ENCODE data around the gene MS4A15.
A peak's percentile ranks its signal among the peaks of the same experiment; 100 is the strongest.
"Not testable (repeated sequence)": the region's sequence is repeated elsewhere in the genome, so short reads cannot be mapped to it uniquely, and the experiment has no call there.

MS4A15 gene

DNA sequence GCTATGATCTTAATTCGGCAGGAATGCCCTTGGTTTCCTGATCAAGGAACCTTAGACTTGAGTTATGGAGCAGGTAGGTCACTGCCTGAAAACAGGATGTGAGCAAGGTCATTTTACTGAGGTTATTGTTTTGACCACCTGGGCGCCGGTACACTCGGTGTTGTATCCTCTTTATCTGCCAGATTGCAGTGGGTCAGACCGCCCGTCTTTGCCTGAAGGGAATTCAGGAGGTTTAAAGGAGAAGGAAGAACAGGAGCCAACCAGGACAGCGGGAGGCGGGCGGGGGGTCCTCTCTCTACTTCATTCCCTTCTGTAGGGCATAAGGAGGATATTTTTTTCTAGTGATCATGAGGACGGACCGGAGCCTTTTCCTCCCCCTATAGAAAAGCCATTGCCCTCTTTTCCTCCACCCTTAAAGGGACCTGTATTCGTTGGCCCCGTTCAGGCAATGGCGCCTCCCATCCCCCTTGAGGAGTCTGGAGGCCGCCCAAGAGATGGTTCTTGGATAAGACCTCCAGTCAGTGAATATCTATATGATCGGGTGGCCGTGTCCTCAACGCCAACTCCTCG lies 649 bp downstream of the MS4A15 start:
- DNase-seq: no peak

DNA sequence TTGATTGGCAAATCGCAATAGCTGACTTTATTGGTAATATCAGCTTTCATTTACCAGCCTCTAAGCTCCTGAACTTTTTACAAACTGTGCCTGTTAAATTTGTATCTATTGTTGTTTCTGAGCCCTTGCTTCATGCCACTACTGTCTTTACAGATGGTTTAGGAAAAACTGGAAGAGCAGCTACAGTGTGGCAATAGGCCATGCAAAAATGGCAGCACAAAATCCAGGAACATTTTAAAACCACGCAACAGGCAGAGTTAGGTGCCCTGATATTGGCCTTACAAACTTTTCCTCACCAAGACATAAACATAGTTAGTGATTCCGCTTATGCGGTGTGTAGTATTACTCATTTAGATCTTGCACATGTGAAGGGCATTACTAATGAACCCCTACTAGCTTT lies 2.0 kb downstream of the MS4A15 start:
- DNase-seq: not testable (repeated sequence)

DNA sequence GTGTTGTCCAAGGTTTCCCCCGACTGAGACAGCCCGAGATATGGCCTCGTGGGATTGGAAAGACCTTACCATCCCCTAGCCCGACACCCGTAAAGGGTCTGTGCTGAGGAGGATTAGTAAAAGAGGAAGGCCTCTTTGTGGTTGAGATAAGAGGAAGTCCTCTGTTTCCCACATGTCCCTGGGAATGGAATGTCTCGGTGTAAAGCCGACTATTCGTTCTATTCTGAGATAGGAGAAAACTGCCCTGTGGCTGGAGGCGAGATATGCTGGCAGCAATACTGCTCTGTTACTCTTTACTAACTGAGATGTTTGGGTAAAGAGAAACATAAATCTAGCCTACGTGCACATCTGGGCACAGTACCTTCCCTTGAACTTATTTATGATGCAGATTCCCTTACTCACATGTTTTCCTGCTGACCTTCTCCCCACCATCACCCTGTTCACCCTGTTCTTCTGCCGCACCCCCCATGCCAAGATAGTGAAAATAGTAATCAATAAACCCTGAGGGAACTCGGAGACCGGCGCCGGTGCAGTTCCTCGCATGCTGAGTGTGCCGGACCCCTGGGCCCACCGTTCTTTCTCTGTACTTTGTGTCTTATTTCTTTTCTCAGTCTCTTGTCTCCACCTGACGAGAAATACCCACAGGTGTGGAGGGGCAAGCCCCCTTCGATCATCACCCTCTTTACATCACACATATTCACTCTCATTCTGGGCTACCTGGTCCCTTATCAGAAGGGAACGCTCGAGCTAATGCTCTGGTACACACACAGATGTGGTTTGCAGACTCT lies 3.0 kb downstream of the MS4A15 start:
- DNase-seq: not testable (repeated sequence)

DNA sequence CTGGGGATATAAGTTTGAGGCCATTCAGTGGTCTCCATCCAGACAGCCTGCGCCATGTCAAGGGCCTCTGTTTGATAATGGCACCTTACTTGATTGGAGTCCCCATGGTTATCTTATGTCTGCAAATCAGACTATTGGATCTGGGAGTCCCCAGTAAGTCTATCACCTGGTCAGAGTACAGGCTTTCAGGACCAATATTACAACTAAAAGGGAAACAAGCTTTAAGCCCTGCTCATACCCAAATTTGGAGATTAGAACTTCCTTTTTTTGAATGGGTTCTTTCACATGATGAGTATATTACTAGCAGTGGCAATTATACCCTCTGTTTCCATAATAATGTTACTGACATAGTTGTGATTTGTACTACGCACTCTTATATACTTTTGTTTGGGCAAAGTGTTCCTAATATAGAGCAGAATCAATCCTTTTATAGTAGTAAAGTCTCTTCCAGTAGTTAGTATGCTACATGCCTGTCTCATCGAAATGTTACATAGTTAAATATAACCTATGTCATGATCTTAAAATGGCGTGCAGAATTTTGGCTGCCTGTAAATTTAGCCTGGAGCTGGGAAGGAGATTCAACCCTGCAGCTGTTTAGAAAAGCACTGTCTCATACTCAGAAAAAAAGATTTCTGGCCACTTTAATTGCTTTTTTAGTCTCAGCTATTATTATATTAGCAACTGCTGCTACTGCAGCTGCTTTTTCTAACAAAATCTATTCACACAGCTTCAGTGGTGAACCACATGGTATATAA lies 4.9 kb downstream of the MS4A15 start:
- no peak for DNase-seq

DNA sequence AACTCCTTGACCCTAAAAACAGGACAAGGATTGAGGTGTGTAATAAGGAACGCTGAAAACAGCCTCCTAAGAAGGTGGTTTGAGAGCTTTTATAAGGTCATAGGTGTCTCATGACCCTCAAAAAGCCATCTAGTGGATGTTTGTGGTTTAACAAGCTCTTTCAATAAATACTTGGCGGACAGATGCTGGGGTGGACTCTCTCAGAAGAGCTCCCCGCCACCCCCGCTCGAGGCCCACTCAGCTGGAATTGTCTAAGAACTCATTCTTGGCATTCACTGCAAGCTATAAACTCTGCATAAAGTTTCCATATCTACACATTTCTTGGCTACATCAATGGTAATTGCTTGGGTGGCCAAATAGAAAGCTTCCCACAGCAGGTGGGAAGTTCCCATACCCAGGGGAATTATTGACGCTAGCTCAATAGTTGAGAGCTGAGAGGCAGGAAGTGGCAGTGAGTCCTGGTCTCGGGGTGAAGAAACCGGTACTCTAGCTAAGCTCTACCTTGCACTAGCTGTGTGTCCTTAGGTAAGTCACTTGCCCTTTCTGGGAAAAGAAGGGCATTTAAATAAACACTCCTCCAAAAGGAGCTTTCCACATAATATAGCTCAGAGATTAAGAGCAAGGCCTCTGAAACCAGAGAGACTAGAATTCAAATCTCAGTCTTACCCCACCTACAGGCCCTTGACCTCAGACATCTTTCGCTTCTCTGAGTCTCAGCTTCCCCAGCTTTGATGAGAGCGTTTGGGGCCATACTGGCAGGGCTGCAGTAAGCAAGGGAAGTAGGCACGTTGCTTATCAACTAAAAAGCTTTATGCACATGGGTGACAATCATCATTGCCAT lies 6.4 kb downstream of the MS4A15 start:
- no peak for DNase-seq

DNA sequence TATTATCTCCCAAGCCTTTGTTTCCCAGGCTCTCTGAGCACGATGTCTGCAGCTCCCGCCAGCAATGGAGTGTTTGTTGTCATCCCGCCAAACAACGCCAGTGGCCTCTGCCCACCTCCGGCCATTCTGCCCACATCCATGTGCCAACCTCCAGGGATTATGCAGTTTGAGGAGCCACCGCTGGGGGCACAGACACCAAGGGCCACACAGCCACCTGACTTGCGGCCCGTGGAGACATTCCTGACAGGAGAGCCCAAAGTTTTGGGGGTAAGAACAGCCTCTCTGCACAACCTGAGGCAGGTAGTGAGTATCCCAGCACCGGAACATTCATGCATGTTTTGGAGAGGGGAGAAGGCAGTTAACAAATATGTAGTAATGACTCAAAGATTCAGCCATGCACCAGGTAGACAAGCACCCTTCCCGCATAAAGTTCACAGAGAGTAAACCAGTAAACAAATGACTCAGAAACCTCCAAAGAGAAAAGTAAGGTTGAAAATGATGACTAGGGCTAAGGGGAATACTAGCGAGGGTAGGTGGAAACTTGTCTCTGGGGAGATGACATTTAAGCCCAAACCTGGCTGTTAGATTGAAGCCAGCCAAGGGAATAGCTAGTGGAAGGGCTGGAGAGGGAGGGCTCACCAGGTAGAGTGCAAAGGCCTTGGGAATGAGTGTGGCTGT lies 7.2 kb downstream of the MS4A15 start:
- no peak for DNase-seq

DNA sequence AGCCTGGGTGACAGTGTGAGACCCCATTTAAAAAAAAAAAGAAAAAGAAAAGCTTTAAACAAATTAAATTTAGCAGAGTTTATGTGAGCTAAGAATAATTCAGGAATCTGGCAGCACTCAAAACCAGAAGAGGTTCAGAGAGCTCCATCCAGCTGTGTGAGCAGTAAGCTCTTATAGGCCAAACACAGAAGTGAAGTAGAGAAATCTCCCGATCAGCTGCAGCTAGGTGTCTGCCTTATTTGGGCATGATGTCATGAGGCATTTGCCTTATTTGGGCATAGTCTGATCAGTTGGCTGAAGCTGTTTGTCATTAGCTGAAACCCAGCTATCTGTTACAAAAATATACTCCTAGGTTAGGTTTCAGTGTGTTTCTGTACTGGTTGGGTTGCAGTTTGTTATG lies 8.2 kb downstream of the MS4A15 start:
- DNase-seq: no peak

DNA sequence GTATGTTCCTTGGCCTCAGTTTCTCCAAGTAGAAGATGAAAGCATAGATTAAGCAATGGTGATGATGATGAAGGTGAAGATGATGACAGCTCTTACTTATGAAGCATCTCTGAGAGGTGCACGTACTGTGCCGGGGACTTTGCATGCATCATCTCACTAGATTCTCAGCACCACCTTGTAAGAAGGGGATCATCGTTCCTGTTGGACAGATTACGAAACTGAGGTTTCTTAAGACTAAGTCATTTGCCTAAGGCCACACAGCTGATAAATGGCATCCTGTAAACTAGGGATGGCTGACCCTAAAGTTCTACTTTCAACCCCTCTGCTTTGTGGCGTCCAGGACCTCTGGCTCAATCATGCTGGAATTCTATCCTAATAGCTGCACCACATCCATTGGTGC lies 8.7 kb downstream of the MS4A15 start:
- no peak for DNase-seq

DNA sequence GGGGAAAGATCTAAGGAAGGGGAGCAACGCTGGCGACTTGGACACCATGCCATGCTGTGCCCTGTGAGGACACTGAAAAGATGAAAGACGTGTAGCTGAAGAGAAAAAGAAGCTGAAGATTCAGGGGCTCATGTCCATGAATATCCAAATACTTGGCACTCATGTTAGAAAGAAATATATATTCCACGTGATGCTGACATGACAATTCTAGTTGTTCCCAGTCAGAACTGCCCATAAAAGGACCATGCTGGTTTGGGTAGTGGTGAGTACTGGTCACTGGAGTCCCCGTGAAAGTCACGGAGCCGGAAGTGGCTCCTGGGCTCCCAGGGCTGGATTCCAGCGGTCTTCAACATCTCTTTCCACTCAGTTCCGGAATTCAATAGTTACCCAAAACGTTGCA lies 9.9 kb downstream of the MS4A15 start:
- DNase-seq: no peak

DNA sequence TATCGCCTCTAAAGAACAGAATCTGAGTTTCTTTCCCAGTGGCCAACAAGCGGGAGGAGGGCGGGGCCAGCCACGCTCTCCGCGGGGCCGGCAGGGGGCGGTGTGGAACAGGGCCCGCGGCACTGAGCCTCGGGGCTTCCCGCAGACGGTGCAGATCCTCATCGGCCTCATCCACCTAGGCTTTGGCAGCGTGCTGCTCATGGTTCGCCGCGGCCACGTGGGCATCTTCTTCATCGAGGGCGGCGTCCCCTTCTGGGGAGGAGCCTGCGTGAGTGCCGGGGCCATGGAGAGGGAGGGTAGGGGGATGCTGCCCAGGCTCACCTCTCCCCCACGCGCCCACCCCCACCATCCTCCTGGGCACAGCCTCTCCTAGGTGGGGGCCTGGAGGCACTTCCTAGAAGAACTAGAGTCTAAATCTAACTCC lies 10.7 kb downstream of the MS4A15 start:
- DNase-seq: no peak

DNA sequence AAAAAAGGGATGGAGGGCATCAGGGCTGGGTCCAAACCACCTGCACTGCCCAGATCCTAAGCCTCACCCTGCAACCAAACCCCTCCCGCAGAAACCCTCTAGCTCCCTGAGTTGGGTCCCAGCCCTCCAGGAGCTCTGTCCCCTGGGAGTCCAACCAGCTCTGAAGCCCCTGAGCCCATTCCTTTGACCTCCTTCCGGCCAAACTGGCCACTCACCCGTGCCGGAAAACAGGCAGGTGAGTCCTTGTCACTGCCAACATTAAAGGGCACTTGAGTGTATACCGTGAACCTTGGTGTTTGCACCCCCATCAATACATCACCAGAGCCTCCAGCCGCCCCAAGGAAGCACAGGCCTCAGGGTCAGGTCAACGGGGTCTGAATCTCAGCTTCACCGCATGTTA lies 11.5 kb downstream of the MS4A15 start:
- no peak for DNase-seq

DNA sequence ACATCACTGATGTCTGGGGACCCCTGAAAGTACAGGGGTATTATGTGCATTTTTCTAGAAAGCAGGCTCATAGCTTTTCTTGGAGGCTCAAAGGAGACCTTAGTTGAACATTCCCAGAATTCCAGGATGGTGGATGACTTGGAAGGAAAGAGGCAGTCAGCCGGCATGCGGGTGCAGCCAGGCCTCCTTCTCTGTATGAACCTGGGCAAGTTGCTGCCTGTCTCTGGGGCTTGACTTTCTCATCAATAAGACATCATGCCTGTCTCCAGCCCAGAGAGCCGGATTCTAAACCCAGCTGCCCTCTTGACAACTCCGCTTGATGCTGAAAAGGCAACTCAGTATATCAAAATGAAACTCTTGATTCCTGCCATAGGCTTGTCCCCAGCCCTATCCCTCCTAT lies 12.6 kb downstream of the MS4A15 start:
- DNase-seq: no peak

DNA sequence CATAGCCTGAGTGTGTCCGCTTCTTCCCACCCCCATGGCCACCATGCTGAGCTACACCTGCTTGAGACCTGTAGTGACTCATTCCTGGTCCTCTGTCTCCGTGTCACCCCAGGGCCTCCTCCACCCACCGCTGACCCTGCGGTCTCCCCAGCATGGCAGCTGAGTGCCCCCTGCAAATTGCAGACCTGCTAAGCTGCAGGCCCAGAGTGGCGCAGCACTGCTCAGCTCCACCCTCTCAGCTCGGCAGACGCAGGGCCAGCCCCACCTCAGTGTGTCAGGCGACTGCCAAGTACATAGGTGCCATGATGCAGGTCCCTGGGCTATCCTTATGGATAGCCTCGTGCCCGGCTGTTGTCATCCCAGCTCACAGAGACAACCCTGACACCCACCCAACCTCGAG lies 13.1 kb downstream of the MS4A15 start:
- DNase-seq: no peak

DNA sequence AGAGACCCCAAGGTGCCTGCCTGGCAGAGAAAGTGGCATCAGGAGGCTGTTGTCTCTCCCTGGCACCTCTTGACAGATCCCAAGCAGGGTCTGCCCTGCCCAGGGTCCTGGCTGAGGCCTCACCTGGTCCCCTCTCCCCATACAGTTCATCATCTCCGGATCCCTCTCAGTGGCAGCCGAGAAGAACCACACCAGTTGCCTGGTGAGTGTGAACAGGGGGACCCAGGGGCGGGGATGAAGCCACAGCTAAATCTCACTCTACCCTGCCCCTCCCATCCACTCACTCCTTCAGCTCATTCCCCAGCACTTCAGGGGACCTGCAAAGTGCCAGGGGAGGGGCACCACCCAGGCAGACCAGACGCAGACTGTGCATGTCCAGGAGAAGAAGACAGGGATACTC lies 14.5 kb downstream of the MS4A15 start:
- no peak for DNase-seq

DNA sequence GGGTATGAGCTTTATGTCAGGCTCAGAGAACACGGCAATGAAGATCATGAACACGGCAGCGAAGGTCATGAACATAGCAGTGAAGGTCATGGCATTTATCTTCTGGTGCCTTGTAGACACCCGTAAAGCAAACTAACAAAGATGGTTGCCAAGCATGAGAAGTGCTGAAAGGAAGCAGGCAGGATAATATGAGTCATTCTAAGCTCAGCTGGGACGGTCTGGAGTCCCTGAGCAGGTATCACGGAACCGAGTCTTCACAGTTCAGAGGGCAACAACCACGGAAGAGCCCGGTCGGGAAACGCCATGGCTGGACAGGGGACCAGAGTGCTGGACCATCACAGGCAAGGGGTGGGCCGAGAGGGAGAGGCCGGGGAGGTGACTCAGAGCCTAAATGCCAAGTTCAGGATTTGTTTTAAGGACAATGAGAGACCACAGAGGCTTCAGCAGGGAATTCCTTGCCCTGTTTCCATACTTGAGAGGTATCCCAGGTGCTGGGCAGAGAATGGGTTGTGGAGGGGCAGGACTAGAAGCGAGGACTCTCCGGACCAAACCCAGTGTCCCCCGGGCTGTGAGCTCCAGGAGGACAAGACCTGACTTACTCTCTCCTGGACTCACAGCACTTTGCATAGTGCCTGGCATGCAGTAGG lies 15.3 kb downstream of the MS4A15 start:
- no peak for DNase-seq

DNA sequence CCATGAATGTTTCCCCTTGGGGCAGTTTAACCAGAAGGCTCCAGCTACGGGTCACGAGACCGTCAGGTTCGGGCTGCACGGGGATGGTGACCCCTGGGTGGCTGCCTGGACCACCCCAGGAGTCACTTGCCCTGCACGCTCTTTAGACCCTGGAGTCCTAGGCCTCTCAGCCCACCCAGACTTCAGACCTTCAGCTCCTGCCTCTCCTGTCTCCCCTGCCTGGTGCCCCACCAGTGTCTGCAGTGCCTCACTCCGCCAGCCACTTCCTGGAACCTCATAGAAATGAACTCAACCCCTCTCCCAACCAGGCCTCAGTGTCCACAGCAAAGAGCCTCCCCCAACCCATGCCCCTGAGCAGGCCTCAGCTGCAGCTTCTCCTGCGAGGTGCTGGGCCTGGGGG lies 16.0 kb downstream of the MS4A15 start:
- DNase-seq: no peak

DNA sequence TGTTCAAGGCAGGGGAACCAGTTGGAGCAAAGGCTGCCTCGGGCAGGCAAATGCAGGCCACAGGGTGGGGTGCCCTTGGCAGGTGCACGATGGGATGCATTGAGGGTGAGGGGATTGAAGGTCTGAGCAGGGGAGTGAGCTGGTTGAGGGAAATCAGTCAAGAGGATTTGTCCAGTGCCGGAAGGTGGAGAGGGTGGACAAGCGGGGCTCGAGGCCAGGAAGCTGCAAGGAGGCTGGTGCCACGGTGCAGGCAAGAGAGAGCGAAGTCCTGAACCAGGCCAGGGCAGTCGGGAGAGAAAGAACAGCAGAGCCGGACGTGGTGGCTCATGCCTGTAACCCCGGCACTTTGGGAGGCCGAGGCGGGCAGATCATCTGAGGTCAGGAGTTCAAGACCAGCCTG lies 18.1 kb downstream of the MS4A15 start:
- no peak for DNase-seq

DNA sequence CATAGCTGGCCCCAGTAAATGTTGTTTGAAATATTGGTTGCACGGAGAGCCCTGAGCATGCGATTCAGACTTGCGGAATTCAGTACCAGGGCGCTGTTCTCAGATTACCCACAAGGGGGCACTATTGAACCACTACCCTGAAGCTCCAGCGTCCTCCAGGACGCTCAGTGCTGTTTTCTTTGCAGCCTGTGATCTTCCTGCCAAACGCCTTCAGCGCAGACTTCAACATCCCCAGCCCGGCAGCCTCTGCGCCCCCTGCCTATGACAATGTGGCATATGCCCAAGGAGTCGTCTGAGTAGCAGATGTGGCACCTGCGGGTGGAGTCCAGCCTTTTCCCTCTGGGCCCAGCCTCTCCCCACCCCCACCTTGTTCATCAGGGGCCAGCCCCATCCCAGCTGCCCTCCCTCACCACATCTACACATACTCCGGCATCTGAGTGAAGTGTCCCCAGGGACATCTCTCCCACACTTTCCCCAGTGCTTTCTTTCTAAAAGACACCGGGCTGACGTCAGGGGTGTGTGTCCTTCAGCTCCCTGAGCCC lies 18.8 kb downstream of the MS4A15 start:
- peak; percentile 73 for DNase-seq

DNA sequence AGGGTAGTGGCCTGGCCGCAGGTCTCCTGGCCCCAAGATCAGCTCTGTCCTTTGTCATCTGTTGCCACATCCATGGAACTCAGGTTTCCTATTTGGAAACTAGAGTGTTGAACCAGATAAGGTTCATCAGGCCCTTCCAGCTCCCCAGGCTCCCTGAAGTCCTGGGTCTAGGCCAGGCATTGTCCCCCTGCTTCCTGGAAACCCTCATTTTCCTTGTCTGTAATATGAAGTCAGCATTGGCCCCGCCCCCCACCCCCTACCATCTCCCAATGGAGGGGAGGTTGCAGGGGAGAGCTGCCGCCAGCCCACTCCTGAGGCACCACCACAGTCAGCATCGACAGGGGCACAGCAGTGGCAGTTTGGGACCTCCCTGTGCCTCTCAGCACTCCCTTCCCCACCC lies 19.5 kb downstream of the MS4A15 start:
- no peak for DNase-seq

DNA sequence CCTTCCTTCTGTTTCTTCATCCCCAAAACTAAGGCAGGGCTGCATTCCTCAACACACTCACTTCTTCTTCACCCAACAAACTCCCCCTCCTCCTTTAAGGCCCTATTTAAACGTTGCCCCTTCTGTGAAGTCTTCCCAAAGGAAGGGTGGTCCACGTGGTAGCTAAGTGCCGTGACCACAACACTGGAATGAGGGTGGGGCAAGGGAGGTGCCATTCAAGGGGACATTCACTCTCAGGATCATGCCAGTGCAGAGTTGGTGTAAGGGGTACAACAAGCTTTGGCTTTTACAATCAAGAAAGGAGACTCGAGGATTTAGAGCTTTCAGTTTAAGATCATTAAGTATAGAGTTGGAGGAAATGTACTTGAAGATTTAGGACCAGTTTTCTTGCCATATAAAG lies 20.4 kb downstream of the MS4A15 start:
- DNase-seq: no peak

DNA sequence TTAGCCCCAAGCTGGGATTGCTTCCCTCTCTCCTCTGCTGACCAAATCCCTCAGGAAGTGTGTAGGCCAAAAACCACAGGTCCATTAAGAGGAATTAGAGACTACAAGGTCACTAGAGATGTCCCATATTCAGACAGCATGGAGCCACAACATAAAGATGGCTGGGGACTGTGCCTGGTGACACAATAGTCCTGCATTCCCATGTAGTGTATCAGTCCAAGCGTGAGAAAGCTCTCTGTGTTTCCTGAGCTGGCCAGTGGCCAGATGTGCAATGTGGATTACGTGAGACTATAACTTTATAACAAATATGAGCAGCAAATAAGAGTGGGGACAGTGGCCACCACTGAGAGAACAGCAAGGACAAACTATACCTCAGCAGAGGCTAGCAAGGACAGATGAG lies 20.9 kb downstream of the MS4A15 start:
- DNase-seq: no peak

DNA sequence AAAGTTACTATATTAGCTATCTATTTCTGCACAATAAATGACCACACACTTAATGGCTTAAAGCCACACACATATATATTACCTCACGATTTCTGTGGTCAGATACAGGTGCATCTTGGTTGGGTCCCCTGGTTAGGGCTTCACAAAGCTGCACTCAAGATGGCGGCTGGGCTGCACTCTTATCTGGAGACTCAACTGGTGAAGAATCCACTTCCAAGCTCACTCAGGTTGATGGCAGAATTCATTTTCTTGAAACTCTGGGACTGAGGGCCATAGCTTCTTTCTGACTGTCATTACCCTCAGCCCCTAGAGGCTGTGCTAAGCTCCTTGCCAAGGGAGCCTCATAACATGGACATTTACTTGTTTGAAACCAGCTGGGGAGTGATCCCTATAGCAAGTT lies 23.4 kb downstream of the MS4A15 start:
- no peak for DNase-seq

All from GOT3 (cell line).